DND-41 (cell line): ENCODE data around the gene ZMYM1.

Source experiments
- ATAC-seq: fragments of 200-7000 bp; cut with Tn5 transposase; 3 replicates; pipeline ENCODE4 v1.9.1; 2021; ENCODE audit warnings: low read depth; ENCODE audit not compliant: insufficient read depth
- DNase-seq: peaks from one replicate; pipeline ENCODE4 v3.0.0-alpha.2; 2020
- H2AFZ ChIP-seq: 2 replicates; pipeline ENCODE4 v1.6.0; 2012; ENCODE audit warnings: low read depth, low read length
- H3K27ac ChIP-seq: 2 replicates; pipeline ENCODE4 v1.5.1; 2012; ENCODE audit warnings: low read length, inconsistent platforms
- H3K27me3 ChIP-seq: fragments of 200-600 bp; sonication (generic); 2 replicates; pipeline ENCODE4 v1.6.0; 2012; ENCODE audit warnings: low read length, mild to moderate bottlenecking, inconsistent platforms; ENCODE audit not compliant: insufficient read depth, poor library complexity
- H3K36me3 ChIP-seq: 2 replicates; pipeline ENCODE4 v1.5.1; 2012; ENCODE audit warnings: low read length, inconsistent platforms; ENCODE audit not compliant: insufficient read depth
- H3K4me1 ChIP-seq: 2 replicates; pipeline ENCODE4 v1.5.1; 2012; ENCODE audit warnings: mild to moderate bottlenecking, low read length; ENCODE audit not compliant: insufficient read depth
- H3K4me2 ChIP-seq: 2 replicates; pipeline ENCODE4 v1.6.0; 2012; ENCODE audit warnings: mild to moderate bottlenecking, moderate library complexity, low read length, inconsistent platforms; ENCODE audit not compliant: insufficient read depth
- H3K4me3 ChIP-seq, 2 experiments: fragments of 200-600 bp in 1 of 2; shearing (Covaris generic) in 1 of 2; 2 replicates each; pipeline ENCODE4 v1.5.1; 2012 to 2016; ENCODE audit warnings: inconsistent platforms in 2 of 2, low read length in 2 of 2, mild to moderate bottlenecking in 2 of 2, low read depth in 1 of 2, moderate library complexity in 1 of 2
- H3K79me2 ChIP-seq: 2 replicates; pipeline ENCODE4 v1.6.0; 2012; ENCODE audit warnings: low read length, inconsistent platforms; ENCODE audit not compliant: insufficient read depth
- H3K9ac ChIP-seq: 2 replicates; pipeline ENCODE4 v1.6.0; 2012; ENCODE audit warnings: low read depth, mild to moderate bottlenecking, inconsistent platforms, low read length, moderate library complexity
- H3K9me3 ChIP-seq: 2 replicates; pipeline ENCODE4 v1.5.1; 2012; ENCODE audit warnings: low read length, moderate library complexity, mild to moderate bottlenecking, inconsistent platforms; ENCODE audit not compliant: insufficient read depth, severe bottlenecking
- H4K20me1 ChIP-seq: 2 replicates; pipeline ENCODE4 v1.6.0; 2012; ENCODE audit warnings: low read length; ENCODE audit not compliant: insufficient read depth
- CTCF ChIP-seq: IDR thresholded peaks from 2 replicates; pipeline ENCODE4 v1.5.1; 2012; ENCODE audit warnings: borderline replicate concordance, low read length, moderate library complexity, mild to moderate bottlenecking; ENCODE audit not compliant: poor library complexity, severe bottlenecking; ENCODE audit errors: extremely low read depth
- EZH2 ChIP-seq: IDR thresholded peaks from 3 replicates; pipeline ENCODE4 v1.6.1; 2012; ENCODE audit warnings: borderline replicate concordance, low read depth, mild to moderate bottlenecking, moderate library complexity, low read length, inconsistent platforms; ENCODE audit not compliant: severe bottlenecking

ZMYM1 gene

GRCh38 chr1:35044431-35044830 lies 34.8 kb upstream of the ZMYM1 start:
- Histone ChIP-seq H3K4me2 (no peak overlapping the region), H4K20me1 (no peaks in the 10 kb centered on the region), H3K79me2 (no peaks in the 10 kb centered on the region), H3K9ac (no peak overlapping the region), H2AFZ (no peak overlapping the region), H3K27ac (no peak overlapping the region), H3K9me3 (no peaks in the 10 kb centered on the region), H3K4me1 (no peaks in the 10 kb centered on the region), H3K36me3 (no peaks in the 10 kb centered on the region), H3K4me3 (no peak overlapping the region), H3K27me3 (no peaks in the 10 kb centered on the region)
- ATAC-seq (no peak), DNase-seq (no peak)
- no peak for TF ChIP-seq EZH2
- no peak for TF ChIP-seq CTCF

- Histone ChIP-seq H3K4me1 (no peaks in the 10 kb centered on the region), H3K9ac (no peak overlapping the region), H3K4me3 (no peak overlapping the region), H3K79me2 (no peaks in the 10 kb centered on the region), H3K36me3 (no peaks in the 10 kb centered on the region), H2AFZ (no peak overlapping the region), H3K27ac (no peak overlapping the region), H4K20me1 (no peaks in the 10 kb centered on the region), H3K4me2 (no peak overlapping the region), H3K27me3 (no peaks in the 10 kb centered on the region), H3K9me3 (no peaks in the 10 kb centered on the region)
- DNase-seq, result no peak
- ATAC-seq, result no peak
- TF ChIP-seq CTCF, result no peak
These were observed 32.5 kb upstream of the ZMYM1 start for GRCh38 chr1:35046730-35047129.

GRCh38 chr1:35047188-35047858 lies 31.9 kb upstream of the ZMYM1 start:
- Histone ChIP-seq H3K4me2 (no peak overlapping the region), H3K79me2 (no peaks in the 10 kb centered on the region), H3K27me3 (no peaks in the 10 kb centered on the region), H4K20me1 (no peaks in the 10 kb centered on the region), H3K4me1 (no peaks in the 10 kb centered on the region), H3K4me3 (no peak overlapping the region), H3K9ac (no peak overlapping the region), H3K27ac (no peak overlapping the region), H2AFZ (no peak overlapping the region), H3K36me3 (no peaks in the 10 kb centered on the region), H3K9me3 (no peaks in the 10 kb centered on the region)
- ATAC-seq, result no peak
- TF ChIP-seq EZH2, result no peak
- no peak for TF ChIP-seq CTCF
- DNase-seq, result no peak

DNA sequence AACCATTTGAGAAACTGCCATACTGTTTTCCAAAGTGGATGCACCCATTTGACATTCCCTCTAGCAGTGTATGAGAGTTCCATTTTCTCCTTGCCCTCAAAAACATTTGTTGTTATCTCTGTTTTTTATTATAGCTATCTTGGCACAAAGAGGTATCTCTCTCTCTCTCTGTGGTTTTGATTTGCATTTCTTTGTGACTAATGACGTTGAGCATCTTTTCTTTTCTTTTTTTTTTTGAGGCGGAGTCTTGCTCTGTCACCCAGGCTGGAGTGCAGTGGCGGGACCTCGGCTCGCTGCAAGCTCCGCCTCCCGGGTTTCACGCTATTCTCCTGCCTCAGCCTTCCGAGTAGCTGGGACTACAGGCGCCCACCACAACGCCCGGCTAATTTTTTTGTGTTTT lies 30.1 kb upstream of the ZMYM1 start:
- H3K36me3 ChIP-seq, result no peaks in the 10 kb centered on the region
- H3K4me1 ChIP-seq, result no peaks in the 10 kb centered on the region
- no peak overlapping the region for H3K4me2 ChIP-seq
- no peaks in the 10 kb centered on the region for H4K20me1 ChIP-seq
- TF ChIP-seq EZH2 (no peak), CTCF (no peak)
- no peaks in the 10 kb centered on the region for H3K27me3 ChIP-seq
- no peak overlapping the region for H3K9ac ChIP-seq
- no peak overlapping the region for H3K27ac ChIP-seq
- ATAC-seq (no peak), DNase-seq (no peak)
- no peak overlapping the region for H2AFZ ChIP-seq
- no peaks in the 10 kb centered on the region for H3K79me2 ChIP-seq
- H3K4me3 ChIP-seq, result no peak overlapping the region
- H3K9me3 ChIP-seq, result no peaks in the 10 kb centered on the region
